Mesendoderm (in vitro differentiated cells): ENCODE data around the gene C1QTNF1.

ENCODE experiments used
- DNase-seq: peaks from one replicate; pipeline ENCODE4 v3.0.0; 2013
- H2AK5ac ChIP-seq: 2 replicates; pipeline ENCODE4 v1.6.1; 2013; ENCODE audit warnings: low read length, inconsistent platforms
- H2BK120ac ChIP-seq: 2 replicates; pipeline ENCODE4 v1.6.1; 2013; ENCODE audit warnings: low read depth, mild to moderate bottlenecking, low read length, moderate library complexity, mixed read lengths
- H2BK15ac ChIP-seq: replicated peaks from 2 replicates; pipeline ENCODE4 v1.6.1; 2013; ENCODE audit warnings: low read depth, mild to moderate bottlenecking, moderate library complexity
- H2BK5ac ChIP-seq: 2 replicates; pipeline ENCODE4 v1.6.1; 2013; ENCODE audit warnings: low read length, inconsistent platforms
- H3K18ac ChIP-seq: 2 replicates; pipeline ENCODE4 v1.6.1; 2013; ENCODE audit warnings: mild to moderate bottlenecking, low read length, mixed read lengths
- H3K23ac ChIP-seq: one replicate; pipeline ENCODE4 v1.6.1; 2013; ENCODE audit warnings: low read length
- H3K27ac ChIP-seq: 2 replicates; pipeline ENCODE4 v1.5.1; 2013; ENCODE audit warnings: low read depth, mild to moderate bottlenecking, inconsistent platforms, low read length, moderate library complexity
- H3K27me3 ChIP-seq: 2 replicates; pipeline ENCODE4 v1.6.1; 2013; ENCODE audit warnings: low read length, control low read depth, mild to moderate bottlenecking, inconsistent platforms; ENCODE audit not compliant: insufficient read depth, poor library complexity
- H3K36me3 ChIP-seq: 2 replicates; pipeline ENCODE4 v1.6.1; 2013; ENCODE audit warnings: low read length, inconsistent platforms; ENCODE audit not compliant: control insufficient read depth, insufficient read depth
- H3K4ac ChIP-seq: one replicate; pipeline ENCODE4 v1.6.1; 2013; ENCODE audit warnings: low read depth, mild to moderate bottlenecking, low read length, moderate library complexity
- H3K4me1 ChIP-seq: 2 replicates; pipeline ENCODE4 v1.6.1; 2013; ENCODE audit warnings: low read depth, low read length, inconsistent platforms; ENCODE audit not compliant: control insufficient read depth
- H3K4me2 ChIP-seq: 2 replicates; pipeline ENCODE4 v1.6.1; 2013; ENCODE audit warnings: low read length
- H3K4me3 ChIP-seq: 2 replicates; pipeline ENCODE4 v1.5.1; 2013; ENCODE audit warnings: mild to moderate bottlenecking, low read length
- H3K56ac ChIP-seq: one replicate; pipeline ENCODE4 v1.6.1; 2013; ENCODE audit warnings: low read length
- H3K79me1 ChIP-seq: 2 replicates; pipeline ENCODE4 v1.6.1; 2013; ENCODE audit warnings: low read length, inconsistent platforms
- H3K79me2 ChIP-seq: 2 replicates; pipeline ENCODE4 v1.6.1; 2013; ENCODE audit warnings: mild to moderate bottlenecking, low read length; ENCODE audit not compliant: control insufficient read depth, insufficient read depth
- H3K9ac ChIP-seq: 2 replicates; pipeline ENCODE4 v1.6.1; 2013; ENCODE audit warnings: low read length, inconsistent platforms
- H4K5ac ChIP-seq: one replicate; pipeline ENCODE4 v1.6.1; 2013; ENCODE audit warnings: low read length
- H4K8ac ChIP-seq: one replicate; pipeline ENCODE4 v1.6.1; 2013; ENCODE audit warnings: low read depth, mild to moderate bottlenecking, control low read depth, low read length, moderate library complexity
- WGBS: extraction: QIAGEN DNeasy Blood & Tissue Kit; methylation state at CpG from one replicate; pipeline ENCODE4 v1.1.7; 2013; ENCODE audit warnings: low lambda C conversion rate, missing lambda C conversion rate; ENCODE audit not compliant: insufficient coverage; ENCODE audit errors: extremely low coverage; 5-methylcytosine and 5-hydroxymethylcytosine counted together

The C1QTNF1 gene

GRCh38 chr17:79014158-79014758 is 9.7 kb upstream of the C1QTNF1 start:
- no peaks in the 10 kb centered on the region for H3K36me3 ChIP-seq
- H3K4me1 ChIP-seq, result no peaks in the 10 kb centered on the region
- H3K79me1 ChIP-seq, result peaks cover under 1% of the 10 kb centered on the region
- no peak overlapping the region for H4K8ac ChIP-seq
- no peak overlapping the region for H2BK5ac ChIP-seq
- H3K4me3 ChIP-seq, result no peak overlapping the region
- H3K27me3 ChIP-seq, result no peaks in the 10 kb centered on the region
- H3K4me2 ChIP-seq, result no peak overlapping the region
- no CpG with 5 or more reads among the region's 2 CpGs for WGBS
- H3K4ac ChIP-seq, result no peak overlapping the region
- no peak overlapping the region for H3K9ac ChIP-seq
- H3K18ac ChIP-seq, result no peak overlapping the region
- H3K79me2 ChIP-seq, result peaks cover under 1% of the 10 kb centered on the region
- H2BK15ac ChIP-seq, result no peak overlapping the region
- no peak overlapping the region for H2BK120ac ChIP-seq
- DNase-seq, result peak; percentile 54
- no peak overlapping the region for H3K56ac ChIP-seq
- H4K5ac ChIP-seq, result no peak overlapping the region
- H2AK5ac ChIP-seq, result no peak overlapping the region
- no peak overlapping the region for H3K23ac ChIP-seq
- no peak overlapping the region for H3K27ac ChIP-seq

- no peak overlapping the region for H2BK15ac ChIP-seq
- peak overlapping the region; percentile 28 for H3K18ac ChIP-seq
- H3K4me2 ChIP-seq, result no peak overlapping the region
- H2AK5ac ChIP-seq, result no peak overlapping the region
- H3K56ac ChIP-seq, result no peak overlapping the region
- no peak overlapping the region for H2BK120ac ChIP-seq
- H3K4ac ChIP-seq, result no peak overlapping the region
- H2BK5ac ChIP-seq, result no peak overlapping the region
- peaks cover 2% of the 10 kb centered on the region for H3K4me1 ChIP-seq
- H4K8ac ChIP-seq, result no peak overlapping the region
- no peaks in the 10 kb centered on the region for H3K79me2 ChIP-seq
- no peaks in the 10 kb centered on the region for H3K36me3 ChIP-seq
- no peaks in the 10 kb centered on the region for H3K27me3 ChIP-seq
- DNase-seq, result peak; percentile 97
- no peak overlapping the region for H3K27ac ChIP-seq
- H3K4me3 ChIP-seq, result no peak overlapping the region
- no CpG with 5 or more reads among the region's 6 CpGs for WGBS
- no peak overlapping the region for H4K5ac ChIP-seq
- no peak overlapping the region for H3K23ac ChIP-seq
- H3K79me1 ChIP-seq, result no peaks in the 10 kb centered on the region
- no peak overlapping the region for H3K9ac ChIP-seq
Measured at GRCh38 chr17:79017546-79018369, 6.2 kb upstream of the C1QTNF1 start.

- Histone ChIP-seq H3K27ac (no peak overlapping the region), H2BK120ac (no peak overlapping the region), H3K4me3 (no peak overlapping the region), H3K4me1 (peaks cover 2% of the 10 kb centered on the region), H3K4ac (no peak overlapping the region), H2BK5ac (no peak overlapping the region), H3K56ac (no peak overlapping the region), H3K4me2 (no peak overlapping the region), H3K27me3 (no peaks in the 10 kb centered on the region), H4K5ac (no peak overlapping the region), H3K9ac (no peak overlapping the region), H3K79me2 (no peaks in the 10 kb centered on the region), H3K23ac (no peak overlapping the region), H4K8ac (no peak overlapping the region), H3K18ac (peak overlapping the region; percentile 28), H3K36me3 (no peaks in the 10 kb centered on the region), H2BK15ac (no peak overlapping the region), H2AK5ac (no peak overlapping the region), H3K79me1 (no peaks in the 10 kb centered on the region)
- no peak for DNase-seq
- no CpG with 5 or more reads among the region's 3 CpGs for WGBS
Measured at GRCh38 chr17:79018370-79018695, 5.6 kb upstream of the C1QTNF1 start.

GRCh38 chr17:79019261-79019631 is 4.7 kb upstream of the C1QTNF1 start:
- peaks cover 2% of the 10 kb centered on the region for H3K4me1 ChIP-seq

GRCh38 chr17:79019632-79020584 is 4.1 kb upstream of the C1QTNF1 start:
- Histone ChIP-seq H2BK15ac (no peak overlapping the region), H2AK5ac (no peak overlapping the region), H3K36me3 (no peaks in the 10 kb centered on the region), H2BK120ac (no peak overlapping the region), H4K5ac (no peak overlapping the region), H3K18ac (no peak overlapping the region), H3K4ac (no peak overlapping the region), H3K23ac (no peak overlapping the region), H3K4me2 (no peak overlapping the region), H3K27ac (no peak overlapping the region), H3K27me3 (peaks cover 4% of the 10 kb centered on the region), H3K4me1 (peaks cover 2% of the 10 kb centered on the region), H4K8ac (no peak overlapping the region), H3K79me1 (no peaks in the 10 kb centered on the region), H3K79me2 (no peaks in the 10 kb centered on the region), H2BK5ac (no peak overlapping the region), H3K4me3 (no peak overlapping the region), H3K56ac (no peak overlapping the region), H3K9ac (no peak overlapping the region)
- peak; percentile 70 for DNase-seq
- no CpG with 5 or more reads among the region's 19 CpGs for WGBS

More at GRCh38 chr17:79019261-79019631, 4.7 kb upstream of the C1QTNF1 start:
- Histone ChIP-seq H3K4me2 (no peak overlapping the region), H3K23ac (no peak overlapping the region), H3K79me2 (no peaks in the 10 kb centered on the region), H3K79me1 (no peaks in the 10 kb centered on the region), H2AK5ac (no peak overlapping the region), H3K9ac (no peak overlapping the region), H2BK5ac (no peak overlapping the region), H3K18ac (no peak overlapping the region), H4K5ac (no peak overlapping the region), H3K36me3 (no peaks in the 10 kb centered on the region), H3K27ac (no peak overlapping the region), H2BK15ac (no peak overlapping the region), H3K4ac (no peak overlapping the region), H3K4me3 (no peak overlapping the region), H4K8ac (no peak overlapping the region), H3K27me3 (no peaks in the 10 kb centered on the region), H2BK120ac (no peak overlapping the region), H3K56ac (no peak overlapping the region)
- WGBS, result no CpG with 5 or more reads among the region's 2 CpGs
- DNase-seq, result no peak
